Cortex of kidney (tissue), 1 donor: ENCODE results near the gene RFX5.

Experiments used
- DNase-seq: peaks from one replicate; lab custom pipeline; 2025; lab: John Stamatoyannopoulos, UW

The RFX5 gene

GRCh38 chr1:151325231-151325630 lies 21.8 kb downstream of the RFX5 start:
- no peak for DNase-seq

- no peak for DNase-seq
These were observed 22.6 kb downstream of the RFX5 start for GRCh38 chr1:151324390-151324930.

- DNase-seq: no peak
These were observed 28.1 kb downstream of the RFX5 start for GRCh38 chr1:151318975-151319374.

- no peak for DNase-seq
These were observed 31.4 kb downstream of the RFX5 start for GRCh38 chr1:151315565-151316235.

GRCh38 chr1:151314137-151314875 lies 32.7 kb downstream of the RFX5 start:
- no peak for DNase-seq

- DNase-seq: no peak
These were observed 33.6 kb downstream of the RFX5 start for GRCh38 chr1:151313501-151313900.

GRCh38 chr1:151312826-151313225 lies 34.2 kb downstream of the RFX5 start:
- DNase-seq: no peak

GRCh38 chr1:151312411-151312810 lies 34.6 kb downstream of the RFX5 start:
- no peak for DNase-seq

- DNase-seq: no peak
These were observed 35.3 kb downstream of the RFX5 start for GRCh38 chr1:151311589-151312331.

GRCh38 chr1:151311011-151311410 lies 36.0 kb downstream of the RFX5 start:
- DNase-seq: no peak

GRCh38 chr1:151309811-151310323 lies 37.2 kb downstream of the RFX5 start:
- DNase-seq: no peak

- no peak for DNase-seq
These were observed 52.1 kb downstream of the RFX5 start for GRCh38 chr1:151294742-151295462.

- no peak for DNase-seq
These were observed 54.0 kb downstream of the RFX5 start for GRCh38 chr1:151293093-151293492.

- no peak for DNase-seq
These were observed 54.6 kb downstream of the RFX5 start for GRCh38 chr1:151292207-151293030.

GRCh38 chr1:151290709-151291303 lies 56.2 kb downstream of the RFX5 start:
- DNase-seq: no peak
